Measurements from ENCODE around the gene SLC7A8. TPM values are rescaled to one million over a fixed set of nuclear protein-coding genes. Genes with fewer than 3 reads are reported as not detected.

Gene SLC7A8
- total RNA-seq, 2 experiments from 2014 or later: 1.5 to 1.9 TPM

- no peaks in the 10 kb centered on the region for H3K36me3 Mint-ChIP-seq (ENCODE audit: low read depth)
- no peaks in the 10 kb centered on the region for H3K27me3 Mint-ChIP-seq
- ATAC-seq (no peak), DNase-seq (no peak)
- H3K4me1 Mint-ChIP-seq (ENCODE audit: low read depth): no peaks in the 10 kb centered on the region
- TF ChIP-seq CTCF (IDR thresholded peaks at IDR 0.05): no peak
- intact Hi-C loops (cut with micrococcal nuclease): no loop called here
- ChIA-PET POLR2A (interaction anchor here (0.8 kb wide), 2 partner anchors 8 to 24 kb away, joined by 3 read pairs; no protein-coding TSS in a partner anchor), CTCF (interaction anchor here (1.3 kb wide), 2 partner anchors 17 to 242 kb away, joined by 4 to 5 read pairs; no protein-coding TSS in a partner anchor)
- H3K27ac Mint-ChIP-seq: no peak overlapping the region
- H3K9me3 Mint-ChIP-seq: no peaks in the 10 kb centered on the region
- no peak overlapping the region for H3K4me3 Mint-ChIP-seq
Observed at GRCh38 chr14:23137813-23138535, 45.5 kb downstream of the SLC7A8 start.

GRCh38 chr14:23137192-23137812, 46.2 kb downstream of the SLC7A8 start:
- ChIA-PET CTCF (interaction anchor here (1.5 kb wide), 1 partner anchor 16 kb away, joined by 6 read pairs; no protein-coding TSS in a partner anchor), POLR2A (interaction anchor here (0.8 kb wide), 2 partner anchors 8 to 23 kb away, joined by 3 read pairs; no protein-coding TSS in a partner anchor)
- H3K36me3 Mint-ChIP-seq (ENCODE audit: low read depth): no peaks in the 10 kb centered on the region
- H3K4me3 Mint-ChIP-seq: no peak overlapping the region
- no peaks in the 10 kb centered on the region for H3K27me3 Mint-ChIP-seq
- DNase-seq (no peak), ATAC-seq (no peak)
- no peak overlapping the region for H3K27ac Mint-ChIP-seq
- TF ChIP-seq CTCF (IDR thresholded peaks at IDR 0.05): no peak
- H3K4me1 Mint-ChIP-seq (ENCODE audit: low read depth): no peaks in the 10 kb centered on the region
- no peaks in the 10 kb centered on the region for H3K9me3 Mint-ChIP-seq
- intact Hi-C loops (cut with micrococcal nuclease): no loop called here

- no peak for DNase-seq
- ChIA-PET CTCF (interaction anchor here (1.3 to 1.5 kb wide), 2 partner anchors 15 to 60 kb away, joined by 4 to 6 read pairs; no protein-coding TSS in a partner anchor), POLR2A (no interaction called here)
- TF ChIP-seq CTCF (IDR thresholded peaks at IDR 0.05): no peak
- Mint-ChIP-seq H3K36me3 (ENCODE audit: low read depth) (no peaks in the 10 kb centered on the region), H3K9me3 (no peaks in the 10 kb centered on the region), H3K27ac (no peak overlapping the region), H3K4me3 (no peak overlapping the region), H3K27me3 (no peaks in the 10 kb centered on the region), H3K4me1 (ENCODE audit: low read depth) (no peaks in the 10 kb centered on the region)
- ATAC-seq: no peak
- intact Hi-C loops (cut with micrococcal nuclease): no loop called here
Observed at GRCh38 chr14:23136566-23137133, 46.8 kb downstream of the SLC7A8 start.

- Mint-ChIP-seq H3K9me3 (no peaks in the 10 kb centered on the region), H3K27me3 (no peaks in the 10 kb centered on the region), H3K27ac (no peak overlapping the region), H3K4me3 (no peak overlapping the region), H3K4me1 (ENCODE audit: low read depth) (no peaks in the 10 kb centered on the region), H3K36me3 (ENCODE audit: low read depth) (no peaks in the 10 kb centered on the region)
- TF ChIP-seq CTCF (IDR thresholded peaks at IDR 0.05): no peak
- no peak for ATAC-seq
- ChIA-PET CTCF (interaction anchor here (1.5 kb wide), 1 partner anchor 12 kb away, joined by 3 read pairs; no protein-coding TSS in a partner anchor), POLR2A (no interaction called here)
- intact Hi-C loops (cut with micrococcal nuclease): no loop called here
- no peak for DNase-seq
Observed at GRCh38 chr14:23132970-23133369, 50.5 kb downstream of the SLC7A8 start.
